SH-SY5Y (cell line): ENCODE results near the gene FABP7.

Experiments used
- GATA2 ChIP-seq: IDR thresholded peaks from 2 replicates; pipeline ENCODE4 v1.6.1; 2011; ENCODE audit warnings: mild to moderate bottlenecking, low read depth, low read length
- GATA3 ChIP-seq: IDR thresholded peaks from 2 replicates; pipeline ENCODE4 v1.6.1; 2011; ENCODE audit warnings: low read depth, mild to moderate bottlenecking, low read length, moderate library complexity

GRCh38 chr6:122730775-122731386, 48.6 kb upstream of the FABP7 start:
- TF ChIP-seq GATA2 (no peak), GATA3 (no peak)
